Panc1 (cell line): Measurements from ENCODE around the gene LMAN2.

Source experiments
- CTCF ChIP-seq: fragments of 450-650 bp; IDR thresholded peaks from 2 replicates; pipeline ENCODE4 v1.5.1; 2017; ENCODE audit warnings: mild to moderate bottlenecking
- POLR2AphosphoS5 ChIP-seq: IDR thresholded peaks from 2 replicates; pipeline ENCODE4 v1.6.1; 2012; ENCODE audit warnings: mild to moderate bottlenecking, low read depth, low read length, moderate library complexity
- REST ChIP-seq, 2 experiments: IDR thresholded peaks; 2 replicates each; pipeline ENCODE4 v1.6.1; 2011 to 2012; ENCODE audit warnings: low read depth in 2 of 2, control low read depth in 1 of 2, low read length in 1 of 2, mild to moderate bottlenecking in 1 of 2, moderate library complexity in 1 of 2; ENCODE audit not compliant: insufficient read depth in 1 of 2
- SIN3A ChIP-seq: IDR thresholded peaks from 2 replicates; pipeline ENCODE4 v1.6.1; 2012; ENCODE audit warnings: low read depth, mild to moderate bottlenecking, low read length, moderate library complexity, borderline replicate concordance; ENCODE audit not compliant: insufficient read depth
- TCF7L2 ChIP-seq: IDR thresholded peaks from 2 replicates; pipeline ENCODE4 v1.6.1; 2011; ENCODE audit warnings: mild to moderate bottlenecking, low read depth, low read length, inconsistent platforms

- TF ChIP-seq CTCF (no peak), POLR2AphosphoS5 (no peak), SIN3A (no peak), REST (IDR thresholded peaks at IDR 0.05; ENCODE audit: insufficient read depth in 1 of 2, low read depth in 2 of 2, low read length in 1 of 2) (no peak), TCF7L2 (no peak)
These were observed 21.4 kb upstream of the LMAN2 start for GRCh38 chr5:177372910-177373309.
